Measurements from ENCODE around the gene RRP9.

- no peak for TF ChIP-seq CTCF (IDR thresholded peaks at IDR 0.05)
- TF ChIP-seq POLR2A (IDR thresholded peaks at IDR 0.05), result no peak
Measured at GRCh38 chr3:51961602-51962569, 20.2 kb upstream of the RRP9 start.
